Activated T-helper 2 cell treated with anti-CD3 and anti-CD28 coated beads, Interferon-gamma antibody, Interleukin-2, Interleukin-4, amounts not matched to agents 10 μg/mL and 5 μg/mL and 100 μg/mL, durations not matched to agents 14 hours and 24 hours and 36 hours (primary cell): Measurements from ENCODE around the gene NUSAP1. TPM values are rescaled to one million over a fixed set of nuclear protein-coding genes. Genes with fewer than 3 reads are reported as not detected.
"Not testable (repeated sequence)": the region's sequence is repeated elsewhere in the genome, so short reads cannot be mapped to it uniquely, and the experiment has no call there.

Source experiments
- DNase-seq: peaks from one replicate; pipeline ENCODE4 v3.0.0; 2021; ENCODE audit warnings: low spot score
- H3K27ac Mint-ChIP-seq: one replicate; pipeline ENCODE4 v1.8.0; 2021; ENCODE audit warnings: mixed read lengths
- H3K27me3 Mint-ChIP-seq: one replicate; pipeline ENCODE4 v1.8.0; 2021; ENCODE audit warnings: low read depth, mixed read lengths
- H3K36me3 Mint-ChIP-seq: one replicate; pipeline ENCODE4 v1.8.0; 2021; ENCODE audit warnings: low read depth, mixed read lengths
- H3K4me1 Mint-ChIP-seq: one replicate; pipeline ENCODE4 v1.8.0; 2021; ENCODE audit warnings: low read depth, mixed read lengths
- H3K4me3 Mint-ChIP-seq: one replicate; pipeline ENCODE4 v1.8.0; 2021; ENCODE audit warnings: low read depth, mild to moderate bottlenecking, moderate library complexity, mixed read lengths
- H3K9me3 Mint-ChIP-seq: one replicate; pipeline ENCODE4 v1.8.0; 2021; ENCODE audit warnings: mixed read lengths
- intact Hi-C: fragments of 100-400 bp; cut with micrococcal nuclease; formaldehyde crosslinking; loops from one replicate; pipeline ENCODE4 v1.15.1; 2023
- total RNA-seq: library from RNA; stranded (reverse); gene quantifications from 2 replicates; pipeline ENCODE4 v1.2.3, GENCODE V29; 2022

NUSAP1 gene
- total RNA-seq, 1 donor from 2014 or later, result 154 TPM

GRCh38 chr15:41301587-41301986 is 31.1 kb upstream of the NUSAP1 start:
- H3K4me3 Mint-ChIP-seq, result no peak overlapping the region
- H3K27ac Mint-ChIP-seq, result peak overlapping the region; percentile 49
- H3K36me3 Mint-ChIP-seq, result peaks cover 57% of the 10 kb centered on the region
- no peaks in the 10 kb centered on the region for H3K27me3 Mint-ChIP-seq
- intact Hi-C loops, result no loop called here
- H3K9me3 Mint-ChIP-seq, result no peaks in the 10 kb centered on the region
- peaks cover 19% of the 10 kb centered on the region for H3K4me1 Mint-ChIP-seq
- no peak for DNase-seq

- Mint-ChIP-seq H3K27ac (no peak overlapping the region), H3K4me1 (peaks cover 18% of the 10 kb centered on the region), H3K36me3 (peaks cover 45% of the 10 kb centered on the region), H3K4me3 (no peak overlapping the region), H3K9me3 (no peaks in the 10 kb centered on the region), H3K27me3 (no peaks in the 10 kb centered on the region)
- intact Hi-C loops, result no loop called here
- DNase-seq, result no peak
These were observed 28.4 kb upstream of the NUSAP1 start for GRCh38 chr15:41304149-41304770.

GRCh38 chr15:41307679-41308078 is 25.0 kb upstream of the NUSAP1 start:
- peaks cover 26% of the 10 kb centered on the region for H3K36me3 Mint-ChIP-seq
- peaks cover 6% of the 10 kb centered on the region for H3K4me1 Mint-ChIP-seq
- intact Hi-C loops, result no loop called here

GRCh38 chr15:41309226-41309905 is 23.3 kb upstream of the NUSAP1 start:
- intact Hi-C loops, result no loop called here
- Mint-ChIP-seq H3K36me3 (peaks cover 32% of the 10 kb centered on the region), H3K27me3 (no peaks in the 10 kb centered on the region), H3K4me3 (no peak overlapping the region), H3K4me1 (peaks cover 3% of the 10 kb centered on the region), H3K27ac (no peak overlapping the region), H3K9me3 (no peaks in the 10 kb centered on the region)
- no peak for DNase-seq

More at GRCh38 chr15:41307679-41308078, 25.0 kb upstream of the NUSAP1 start:
- no peak for DNase-seq
- no peak overlapping the region for H3K4me3 Mint-ChIP-seq
- H3K27me3 Mint-ChIP-seq, result no peaks in the 10 kb centered on the region
- H3K27ac Mint-ChIP-seq, result no peak overlapping the region
- H3K9me3 Mint-ChIP-seq, result no peaks in the 10 kb centered on the region

GRCh38 chr15:41320805-41321330 is 11.8 kb upstream of the NUSAP1 start:
- H3K27ac Mint-ChIP-seq, H3K27me3 Mint-ChIP-seq, DNase-seq, intact Hi-C loops, H3K4me3 Mint-ChIP-seq, H3K9me3 Mint-ChIP-seq: not testable (repeated sequence)
- peaks cover 43% of the 10 kb centered on the region for H3K36me3 Mint-ChIP-seq
- peaks cover 13% of the 10 kb centered on the region for H3K4me1 Mint-ChIP-seq

- H3K4me1 Mint-ChIP-seq, result peaks cover 14% of the 10 kb centered on the region
- H3K27ac Mint-ChIP-seq, result peak overlapping the region; percentile 40
- H3K36me3 Mint-ChIP-seq, result peaks cover 49% of the 10 kb centered on the region
- no peaks in the 10 kb centered on the region for H3K27me3 Mint-ChIP-seq
- no peaks in the 10 kb centered on the region for H3K9me3 Mint-ChIP-seq
- H3K4me3 Mint-ChIP-seq, result no peak overlapping the region
- no peak for DNase-seq
- intact Hi-C loops, result no loop called here
These were observed 9.1 kb upstream of the NUSAP1 start for GRCh38 chr15:41323611-41324010.

GRCh38 chr15:41331281-41331680 is 1.4 kb upstream of the NUSAP1 start:
- Mint-ChIP-seq H3K4me1 (peaks cover 24% of the 10 kb centered on the region), H3K9me3 (no peaks in the 10 kb centered on the region), H3K27ac (peak overlapping the region; percentile 93), H3K27me3 (no peaks in the 10 kb centered on the region), H3K36me3 (peaks cover 31% of the 10 kb centered on the region), H3K4me3 (peak overlapping the region; percentile 94)
- intact Hi-C loops, result loop anchor here (10.0 kb wide), 1 partner anchor 426 kb away; no protein-coding TSS in a partner anchor
- no peak for DNase-seq

- Mint-ChIP-seq H3K27me3 (no peaks in the 10 kb centered on the region), H3K36me3 (peaks cover 31% of the 10 kb centered on the region), H3K4me1 (peaks cover 30% of the 10 kb centered on the region), H3K27ac (peak overlapping the region; percentile 93), H3K9me3 (no peaks in the 10 kb centered on the region), H3K4me3 (peak overlapping the region; percentile 94)
- intact Hi-C loops, result loop anchor here (1.0 to 10.0 kb wide), 3 partner anchors 49 to 427 kb away; partner anchors contain the start of gene CHP1
- no peak for DNase-seq
These were observed 868 bp upstream of the NUSAP1 start for GRCh38 chr15:41331833-41332193.

- no peak for DNase-seq
- Mint-ChIP-seq H3K27me3 (no peaks in the 10 kb centered on the region), H3K4me3 (peak overlapping the region; percentile 94), H3K36me3 (peaks cover 36% of the 10 kb centered on the region), H3K27ac (peak overlapping the region; percentile 93), H3K4me1 (peaks cover 39% of the 10 kb centered on the region), H3K9me3 (no peaks in the 10 kb centered on the region)
- intact Hi-C loops, result loop anchor here (10.0 kb wide), 1 partner anchor 428 kb away; no protein-coding TSS in a partner anchor
These were observed 413 bp downstream of the NUSAP1 start for GRCh38 chr15:41333026-41333562.

- peak overlapping the region; percentile 94 for H3K4me3 Mint-ChIP-seq
- H3K9me3 Mint-ChIP-seq, result no peaks in the 10 kb centered on the region
- intact Hi-C loops, result loop anchor here (10.0 kb wide), 1 partner anchor 430 kb away; no protein-coding TSS in a partner anchor
- peak overlapping the region; percentile 81 for H3K27ac Mint-ChIP-seq
- peaks cover 34% of the 10 kb centered on the region for H3K36me3 Mint-ChIP-seq
- DNase-seq, result no peak
- no peaks in the 10 kb centered on the region for H3K27me3 Mint-ChIP-seq
- H3K4me1 Mint-ChIP-seq, result peaks cover 44% of the 10 kb centered on the region
These were observed 1.8 kb downstream of the NUSAP1 start for GRCh38 chr15:41334293-41335120.

- peaks cover 40% of the 10 kb centered on the region for H3K4me1 Mint-ChIP-seq
- DNase-seq, result no peak
- peak overlapping the region; percentile 72 for H3K27ac Mint-ChIP-seq
These were observed 3.9 kb downstream of the NUSAP1 start for GRCh38 chr15:41336549-41336948.

GRCh38 chr15:41337047-41337446 is 4.4 kb downstream of the NUSAP1 start:
- Mint-ChIP-seq H3K4me3 (peak overlapping the region; percentile 51), H3K9me3 (no peaks in the 10 kb centered on the region), H3K4me1 (peaks cover 40% of the 10 kb centered on the region), H3K27ac (peak overlapping the region; percentile 72), H3K36me3 (peaks cover 53% of the 10 kb centered on the region), H3K27me3 (no peaks in the 10 kb centered on the region)
- intact Hi-C loops, result loop anchor here (10.0 kb wide), 1 partner anchor 432 kb away; no protein-coding TSS in a partner anchor
- no peak for DNase-seq

More at GRCh38 chr15:41336549-41336948, 3.9 kb downstream of the NUSAP1 start:
- no peaks in the 10 kb centered on the region for H3K9me3 Mint-ChIP-seq
- H3K36me3 Mint-ChIP-seq, result peaks cover 48% of the 10 kb centered on the region
- intact Hi-C loops, result loop anchor here (10.0 kb wide), 1 partner anchor 432 kb away; no protein-coding TSS in a partner anchor
- H3K4me3 Mint-ChIP-seq, result peak overlapping the region; percentile 7
- H3K27me3 Mint-ChIP-seq, result no peaks in the 10 kb centered on the region
